Measurements from ENCODE around the gene DFFB.
"Not testable (repeated sequence)": the region's sequence is repeated elsewhere in the genome, so short reads cannot be mapped to it uniquely, and the experiment has no call there.

DFFB gene

DNA sequence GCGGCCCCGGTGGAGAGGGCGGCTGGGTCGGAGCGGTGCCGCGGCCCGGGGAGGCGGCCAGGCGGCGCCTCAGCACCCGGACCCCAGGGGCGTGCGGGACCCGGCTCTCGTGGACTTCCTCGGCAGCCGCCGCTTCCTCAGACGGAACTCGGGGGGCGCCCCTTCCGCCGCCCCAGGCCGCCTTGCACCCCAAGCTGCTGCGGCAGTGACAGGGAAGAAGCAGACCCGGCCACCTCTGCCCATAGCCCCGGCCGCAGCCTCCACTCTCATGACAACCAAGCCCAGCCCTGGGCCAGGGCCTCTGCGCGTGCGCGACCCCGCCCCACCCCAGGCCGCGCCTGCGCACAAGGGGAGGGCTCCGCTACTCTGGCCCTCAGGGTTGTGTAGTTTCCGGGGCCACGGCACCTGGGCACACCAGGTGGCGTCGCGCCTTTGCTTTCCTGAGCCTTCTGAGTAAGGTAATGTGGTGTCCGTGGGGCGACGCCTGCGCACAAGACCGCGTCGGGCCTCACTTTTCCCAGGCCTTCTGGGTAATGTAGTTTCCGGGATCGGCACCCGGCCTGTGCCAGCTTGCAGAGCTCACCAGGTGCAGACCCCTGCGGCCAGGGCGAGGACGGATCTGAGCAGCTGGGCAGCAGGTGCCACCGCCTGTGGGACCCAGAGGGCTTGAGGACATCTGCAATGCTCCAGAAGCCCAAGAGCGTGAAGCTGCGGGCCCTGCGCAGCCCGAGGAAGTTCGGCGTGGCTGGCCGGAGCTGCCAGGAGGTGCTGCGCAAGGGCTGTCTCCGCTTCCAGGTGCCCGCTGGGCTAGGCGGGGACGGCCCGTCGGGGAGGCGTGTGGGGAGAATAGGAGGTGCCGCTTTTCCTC, at the start of gene DFFB, which contains the start of gene CEP104:
Gene DFFB (plus strand): TSS at position 554 of the 868 bp plus-strand sequence. CDS start 128 bp downstream, at position 682.
Gene CEP104 (minus strand): TSS at position 289 of the 868 bp plus-strand sequence. CDS start 4,804 bp downstream, outside the sequence.
- no peaks in the 10 kb centered on the region for H3K27me3 Mint-ChIP-seq
- H3K36me3 Mint-ChIP-seq = peaks cover 2% of the 10 kb centered on the region
- H3K4me3 Mint-ChIP-seq = peak within 1 kb of the TSS; percentile 97
- H3K27ac Mint-ChIP-seq = peak within 1 kb of the TSS; percentile 88
- H3K4me1 Mint-ChIP-seq (ENCODE audit: low read depth) = peaks cover 36% of the 10 kb centered on the region
- no peaks in the 10 kb centered on the region for H3K9me3 Mint-ChIP-seq (ENCODE audit: low read depth)

DNA sequence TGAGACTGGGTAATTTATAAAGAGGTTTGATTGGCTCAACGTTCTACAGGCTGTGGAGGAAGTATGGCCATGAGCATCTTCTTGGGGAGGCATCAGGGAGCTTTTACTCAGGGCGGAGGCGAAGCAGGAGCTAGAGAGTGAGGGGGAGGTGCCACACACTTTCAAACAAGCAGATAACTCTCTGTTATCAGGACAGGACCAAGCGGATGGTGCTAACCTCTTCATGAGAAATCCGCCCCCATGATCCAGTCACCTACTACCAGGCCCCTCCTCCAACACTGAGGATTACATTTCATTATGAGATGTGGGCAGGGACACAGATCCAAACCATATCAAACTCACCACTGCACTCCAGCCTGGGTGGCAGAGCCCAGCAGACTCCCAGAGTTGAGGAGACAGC, 49.5 kb upstream of the DFFB start:
- H3K4me1 Mint-ChIP-seq (ENCODE audit: low read depth) = no peaks in the 10 kb centered on the region
- H3K36me3 Mint-ChIP-seq = no peaks in the 10 kb centered on the region
- H3K27ac Mint-ChIP-seq = no peak overlapping the region
- peaks cover 6% of the 10 kb centered on the region for H3K27me3 Mint-ChIP-seq
- H3K9me3 Mint-ChIP-seq (ENCODE audit: low read depth) = no peaks in the 10 kb centered on the region
- no peak overlapping the region for H3K4me3 Mint-ChIP-seq

- H3K9me3 Mint-ChIP-seq (ENCODE audit: low read depth) = no peaks in the 10 kb centered on the region
- peaks cover 3% of the 10 kb centered on the region for H3K27me3 Mint-ChIP-seq
- no peak overlapping the region for H3K27ac Mint-ChIP-seq
- peaks cover under 1% of the 10 kb centered on the region for H3K36me3 Mint-ChIP-seq
- H3K4me1 Mint-ChIP-seq (ENCODE audit: low read depth) = no peaks in the 10 kb centered on the region
- no peak overlapping the region for H3K4me3 Mint-ChIP-seq
Observed at GRCh38 chr1:3809680-3810079, 47.6 kb upstream of the DFFB start.

DNA sequence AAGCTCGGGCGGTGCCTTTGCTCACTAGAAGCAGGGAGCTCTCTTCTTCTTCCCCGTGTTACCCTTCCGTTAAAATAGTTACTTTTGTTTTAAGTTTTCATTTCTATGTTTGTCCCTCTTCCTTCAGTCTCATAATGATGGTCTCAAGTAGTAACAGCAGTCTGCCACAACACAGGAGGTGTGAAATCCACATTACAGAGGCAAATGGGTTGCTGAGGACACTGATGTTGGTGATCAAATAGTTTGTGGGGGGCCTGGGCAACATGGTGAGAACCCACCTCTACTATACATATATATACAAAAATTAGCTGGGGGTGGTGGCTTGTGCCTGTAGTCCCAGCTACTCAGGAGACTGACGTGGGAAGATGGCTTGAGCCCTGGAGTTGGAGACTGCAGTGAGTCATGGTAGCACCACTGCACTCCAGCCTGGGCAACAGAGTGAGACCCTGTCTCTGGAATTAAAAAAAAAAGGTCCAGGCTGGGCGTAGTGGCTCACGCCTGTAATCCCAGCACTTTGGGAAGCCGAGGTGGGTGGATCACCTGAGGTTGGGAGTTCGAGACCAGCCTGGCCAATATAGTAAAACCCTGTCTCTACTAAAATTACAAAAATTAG, 47.0 kb upstream of the DFFB start:
- not testable (repeated sequence) for H3K27ac Mint-ChIP-seq, H3K27me3 Mint-ChIP-seq, H3K4me3 Mint-ChIP-seq

GRCh38 chr1:3811595-3811911, 45.7 kb upstream of the DFFB start:
- Mint-ChIP-seq H3K4me3 (no peak overlapping the region), H3K27me3 (peaks cover 2% of the 10 kb centered on the region)

More for the DNA sequence above, 47.0 kb upstream of the DFFB start:
- not testable (repeated sequence) for H3K4me1 Mint-ChIP-seq (ENCODE audit: low read depth); H3K9me3 Mint-ChIP-seq (ENCODE audit: low read depth); H3K36me3 Mint-ChIP-seq

GRCh38 chr1:3814065-3814464, 43.2 kb upstream of the DFFB start:
- Mint-ChIP-seq H3K4me3 (no peak overlapping the region), H3K27me3 (no peaks in the 10 kb centered on the region), H3K27ac (no peak overlapping the region), H3K36me3 (peaks cover 7% of the 10 kb centered on the region), H3K4me1 (ENCODE audit: low read depth) (no peaks in the 10 kb centered on the region), H3K9me3 (ENCODE audit: low read depth) (no peaks in the 10 kb centered on the region)

More at GRCh38 chr1:3811595-3811911, 45.7 kb upstream of the DFFB start:
- no peaks in the 10 kb centered on the region for H3K9me3 Mint-ChIP-seq (ENCODE audit: low read depth)
- no peak overlapping the region for H3K27ac Mint-ChIP-seq
- H3K4me1 Mint-ChIP-seq (ENCODE audit: low read depth) = no peaks in the 10 kb centered on the region
- H3K36me3 Mint-ChIP-seq = peaks cover 7% of the 10 kb centered on the region

DNA sequence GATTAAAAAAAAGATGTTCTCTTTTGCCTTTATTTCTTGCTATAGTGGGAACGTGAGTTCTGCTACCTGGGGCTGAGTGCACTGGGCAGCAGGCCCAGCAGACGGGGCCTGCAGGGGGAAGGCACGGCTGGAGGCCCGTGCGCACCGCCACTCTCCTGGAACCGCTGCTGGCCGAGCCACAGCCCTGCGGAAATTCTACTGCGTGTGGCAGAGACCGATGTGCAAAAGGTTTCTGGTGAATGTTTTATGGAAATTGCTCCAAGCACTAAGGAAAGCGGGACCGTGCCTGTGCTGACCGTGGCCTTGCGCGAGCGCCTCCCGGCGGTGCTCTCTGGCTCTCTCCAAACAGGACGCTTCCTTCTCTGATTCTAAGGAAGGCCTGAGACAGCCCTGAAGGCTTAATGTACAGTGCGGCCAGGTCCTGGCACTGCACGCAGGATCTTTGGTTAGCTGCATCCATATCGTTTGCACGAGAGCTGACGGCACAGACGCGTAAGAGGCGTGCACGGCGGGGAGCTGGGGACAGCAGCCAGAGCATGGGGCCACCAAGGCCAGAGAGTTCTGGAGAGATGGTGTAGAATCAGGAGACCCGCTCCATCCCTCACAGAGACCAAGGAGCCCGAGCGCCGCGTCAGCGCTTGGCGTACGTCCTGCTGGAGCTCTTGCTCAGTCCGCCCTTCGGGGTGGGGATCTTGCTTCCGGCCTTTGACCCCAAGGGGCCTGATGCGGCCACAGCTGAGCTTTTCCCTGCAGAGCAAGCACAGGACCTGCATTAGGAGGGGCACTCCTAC, 42.3 kb upstream of the DFFB start:
- Mint-ChIP-seq H3K9me3 (ENCODE audit: low read depth) (no peaks in the 10 kb centered on the region), H3K4me3 (no peak overlapping the region), H3K27me3 (no peaks in the 10 kb centered on the region), H3K27ac (no peak overlapping the region), H3K36me3 (peaks cover 7% of the 10 kb centered on the region), H3K4me1 (ENCODE audit: low read depth) (no peaks in the 10 kb centered on the region)

DNA sequence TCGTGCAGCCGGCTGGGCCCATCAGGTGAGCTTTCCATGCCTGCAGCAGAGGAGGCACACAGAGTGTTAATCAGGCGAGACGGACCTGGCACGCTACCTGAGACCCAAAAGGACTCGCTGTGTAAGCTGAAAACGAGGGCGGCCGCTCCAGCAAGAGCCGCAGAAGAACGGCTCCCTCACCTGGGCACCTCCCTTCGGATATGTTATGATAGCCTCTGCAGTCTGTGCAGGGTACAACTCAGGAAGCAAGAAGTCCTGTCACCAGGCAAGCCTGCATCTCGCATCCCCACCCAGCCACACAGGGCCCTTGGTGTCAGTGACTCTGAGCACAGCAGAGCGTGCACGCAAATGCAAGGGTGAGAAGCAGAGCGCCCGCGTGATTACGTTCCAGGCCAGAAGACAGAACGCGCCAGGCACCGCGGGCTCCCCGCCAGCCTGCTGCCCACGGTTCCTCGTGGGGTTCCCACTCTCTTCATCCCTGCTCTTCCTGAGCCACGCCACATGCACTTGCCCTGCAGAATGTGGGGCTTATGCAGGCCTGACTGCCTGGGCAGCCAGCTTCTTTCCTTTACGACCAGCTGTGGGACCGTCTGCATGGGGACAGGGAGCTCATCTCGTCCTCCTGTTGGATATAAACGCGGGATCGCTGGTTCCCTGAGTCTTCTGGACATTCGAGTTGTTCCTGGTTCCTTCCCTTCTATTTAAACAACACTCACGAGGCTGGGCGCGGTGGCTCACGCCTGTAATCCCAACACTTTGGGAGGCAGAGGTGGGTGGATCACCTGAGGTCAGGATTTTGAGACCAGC, 40.7 kb upstream of the DFFB start:
- no peaks in the 10 kb centered on the region for H3K9me3 Mint-ChIP-seq (ENCODE audit: low read depth)
- H3K27me3 Mint-ChIP-seq = no peaks in the 10 kb centered on the region
- no peak overlapping the region for H3K27ac Mint-ChIP-seq
- H3K36me3 Mint-ChIP-seq = peaks cover 7% of the 10 kb centered on the region
- H3K4me3 Mint-ChIP-seq = no peak overlapping the region
- no peaks in the 10 kb centered on the region for H3K4me1 Mint-ChIP-seq (ENCODE audit: low read depth)

DNA sequence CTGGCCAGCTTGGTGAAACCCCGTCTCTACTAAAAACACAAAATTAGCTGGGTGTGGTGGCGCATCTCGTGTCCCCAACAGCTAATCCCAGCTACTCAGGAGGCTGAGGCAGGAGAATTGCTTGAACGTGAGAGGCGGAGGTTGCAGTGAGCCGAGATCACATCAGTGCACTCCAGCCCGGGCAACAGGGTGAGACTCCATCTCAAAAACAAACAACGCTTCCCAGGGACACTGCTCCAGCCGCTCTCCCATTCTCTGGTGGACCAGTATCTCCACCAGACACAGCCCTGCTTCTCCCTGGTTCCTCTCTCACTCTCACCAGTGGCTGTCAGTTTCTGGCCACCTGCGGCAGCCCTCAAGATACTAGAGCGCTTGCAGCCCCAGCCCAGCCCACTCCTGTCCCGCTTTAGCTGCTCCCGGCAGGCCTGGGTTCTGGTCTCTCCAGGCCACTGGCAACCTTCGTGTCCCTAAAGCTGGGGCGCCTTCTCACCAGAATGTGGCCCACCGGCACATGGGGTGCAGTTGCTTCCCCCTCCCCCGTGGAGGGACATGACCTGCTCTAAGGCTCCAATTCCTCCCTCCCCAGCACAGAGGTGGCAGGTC, 40.0 kb upstream of the DFFB start:
- Mint-ChIP-seq H3K9me3 (ENCODE audit: low read depth) (no peaks in the 10 kb centered on the region), H3K4me1 (ENCODE audit: low read depth) (no peaks in the 10 kb centered on the region), H3K4me3 (no peak overlapping the region), H3K27ac (no peak overlapping the region), H3K36me3 (peaks cover 7% of the 10 kb centered on the region), H3K27me3 (no peaks in the 10 kb centered on the region)

- H3K27me3 Mint-ChIP-seq = no peaks in the 10 kb centered on the region
- no peak overlapping the region for H3K4me3 Mint-ChIP-seq
- H3K27ac Mint-ChIP-seq = no peak overlapping the region
- no peaks in the 10 kb centered on the region for H3K9me3 Mint-ChIP-seq (ENCODE audit: low read depth)
- peaks cover 7% of the 10 kb centered on the region for H3K36me3 Mint-ChIP-seq
- no peaks in the 10 kb centered on the region for H3K4me1 Mint-ChIP-seq (ENCODE audit: low read depth)
Observed at GRCh38 chr1:3817821-3818597, 39.3 kb upstream of the DFFB start.

DNA sequence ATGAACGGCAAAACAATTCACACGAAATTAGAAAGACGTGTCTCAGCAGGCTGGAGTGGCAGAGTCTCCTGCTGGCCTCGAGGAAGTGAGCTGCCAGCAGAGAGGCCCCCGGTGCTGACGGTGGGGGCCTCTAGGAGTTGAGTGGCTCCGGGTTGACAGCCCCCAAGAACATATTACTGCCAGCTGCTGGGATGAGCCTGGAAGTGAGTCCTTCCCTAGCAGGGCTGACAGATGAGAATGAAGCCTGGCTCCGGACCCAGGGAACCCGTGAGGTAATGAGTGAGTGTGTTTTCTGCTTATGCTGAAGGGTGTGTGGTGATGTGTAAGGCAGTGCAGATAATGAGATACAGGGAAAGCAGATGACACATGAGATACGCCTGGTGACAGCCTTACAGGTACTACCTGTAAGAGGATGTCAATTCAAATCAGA, 37.5 kb upstream of the DFFB start:
- H3K27me3 Mint-ChIP-seq = no peaks in the 10 kb centered on the region
- peaks cover 6% of the 10 kb centered on the region for H3K36me3 Mint-ChIP-seq
- H3K4me3 Mint-ChIP-seq = no peak overlapping the region
- H3K27ac Mint-ChIP-seq = no peak overlapping the region
- H3K9me3 Mint-ChIP-seq (ENCODE audit: low read depth) = no peaks in the 10 kb centered on the region
- H3K4me1 Mint-ChIP-seq (ENCODE audit: low read depth) = no peaks in the 10 kb centered on the region

DNA sequence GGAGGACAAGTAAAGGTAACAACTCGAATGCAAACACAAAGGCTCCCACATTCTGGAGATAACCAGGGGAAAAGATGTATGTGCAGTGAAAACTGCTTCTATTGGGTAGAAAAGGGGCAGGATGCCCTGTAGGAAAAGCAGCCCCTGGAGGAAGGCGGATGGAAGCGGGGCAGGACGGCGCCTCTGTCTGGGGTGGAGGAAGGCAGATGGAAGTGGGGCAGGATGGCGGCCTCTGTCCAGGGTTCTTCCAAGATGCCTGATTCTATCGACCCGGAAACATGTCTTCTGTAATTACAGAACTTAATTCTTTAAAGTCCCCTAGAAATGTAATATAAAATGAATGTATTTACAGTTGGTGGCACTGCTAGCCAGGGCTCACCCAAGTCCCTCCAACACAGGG, 37.0 kb upstream of the DFFB start:
- H3K4me1 Mint-ChIP-seq (ENCODE audit: low read depth) = no peaks in the 10 kb centered on the region
- no peaks in the 10 kb centered on the region for H3K27me3 Mint-ChIP-seq
- H3K9me3 Mint-ChIP-seq (ENCODE audit: low read depth) = no peaks in the 10 kb centered on the region
- H3K27ac Mint-ChIP-seq = no peak overlapping the region
- H3K4me3 Mint-ChIP-seq = no peak overlapping the region
- H3K36me3 Mint-ChIP-seq = peaks cover 3% of the 10 kb centered on the region

DNA sequence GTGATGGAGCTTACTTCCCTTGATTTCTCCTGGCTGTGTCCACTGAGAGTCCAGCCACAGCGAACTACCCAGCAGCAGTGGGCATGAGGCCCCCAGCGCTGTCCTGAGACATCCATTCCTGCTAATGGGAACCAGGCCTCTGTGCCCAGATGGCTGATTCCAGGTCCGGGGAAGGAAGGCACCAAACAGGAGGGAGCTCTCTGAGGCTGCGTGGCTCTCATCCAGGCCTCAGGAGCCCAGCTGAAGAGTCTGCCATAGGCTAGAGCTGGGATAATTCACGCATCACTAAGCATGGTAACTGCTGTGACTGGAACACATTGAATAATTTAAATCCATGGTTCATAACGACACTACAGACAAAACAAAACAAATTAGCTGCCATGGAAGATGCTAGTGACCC, 36.3 kb upstream of the DFFB start:
- no peak overlapping the region for H3K4me3 Mint-ChIP-seq
- H3K27me3 Mint-ChIP-seq = no peaks in the 10 kb centered on the region
- no peak overlapping the region for H3K27ac Mint-ChIP-seq
- H3K9me3 Mint-ChIP-seq (ENCODE audit: low read depth) = no peaks in the 10 kb centered on the region
- no peaks in the 10 kb centered on the region for H3K4me1 Mint-ChIP-seq (ENCODE audit: low read depth)
- H3K36me3 Mint-ChIP-seq = peaks cover 1% of the 10 kb centered on the region

All from activated naive CD8-positive, alpha-beta T cell (primary cell).